Neural progenitor cell (in vitro differentiated cells): ENCODE data around the gene RYR3.

Experiments used
- CTCF ChIP-seq: fragments of 200-600 bp; sonication (generic); IDR thresholded peaks from 2 replicates; pipeline ENCODE4 v1.5.1; 2017; ENCODE audit warnings: antibody characterized with exemption, mild to moderate bottlenecking
- EZH2 ChIP-seq: fragments of 200-600 bp; sonication (generic); IDR thresholded peaks from 2 replicates; pipeline ENCODE4 v1.6.1; 2017; ENCODE audit warnings: antibody characterized with exemption, mild to moderate bottlenecking, moderate library complexity
- EZH2phosphoT487 ChIP-seq: fragments of 200-600 bp; sonication (generic); IDR thresholded peaks from 2 replicates; pipeline ENCODE4 v1.6.1; 2017; ENCODE audit warnings: antibody characterized with exemption

- TF ChIP-seq CTCF (no peak), EZH2phosphoT487 (no peak), EZH2 (no peak)
Measured at GRCh38 chr15:33304924-33305323, 5.8 kb upstream of the RYR3 start.
